ENCODE data around the gene UTP11.
"Not testable (repeated sequence)": the region's sequence is repeated elsewhere in the genome, so short reads cannot be mapped to it uniquely, and the experiment has no call there.

Gene UTP11

GRCh38 chr1:38012363-38013226 is at the start of gene UTP11:
Gene UTP11, plus strand, starts transcription at chr1:38012734. Its CDS starts 69 bp downstream, at chr1:38012803.
- peak; percentile 99 for DNase-seq (ENCODE audit: low read depth)

GRCh38 chr1:37964106-37964505 is 48.4 kb upstream of the UTP11 start:
- not testable (repeated sequence) for DNase-seq (ENCODE audit: low read depth)

GRCh38 chr1:37965301-37965700 is 47.2 kb upstream of the UTP11 start:
- no peak for DNase-seq (ENCODE audit: low read depth)

- DNase-seq (ENCODE audit: low read depth) = not testable (repeated sequence)
These were observed 38.9 kb upstream of the UTP11 start for GRCh38 chr1:37973684-37974083.

GRCh38 chr1:37974567-37974966 is 38.0 kb upstream of the UTP11 start:
- no peak for DNase-seq (ENCODE audit: low read depth)

GRCh38 chr1:37975083-37975482 is 37.5 kb upstream of the UTP11 start:
- DNase-seq (ENCODE audit: low read depth) = not testable (repeated sequence)

GRCh38 chr1:37978541-37978940 is 34.0 kb upstream of the UTP11 start:
- DNase-seq (ENCODE audit: low read depth) = no peak

- DNase-seq (ENCODE audit: low read depth) = no peak
These were observed 29.0 kb upstream of the UTP11 start for GRCh38 chr1:37983546-37983945.

- no peak for DNase-seq (ENCODE audit: low read depth)
These were observed 24.9 kb upstream of the UTP11 start for GRCh38 chr1:37987679-37988078.

GRCh38 chr1:37989361-37989930 is 23.1 kb upstream of the UTP11 start:
- no peak for DNase-seq (ENCODE audit: low read depth)

GRCh38 chr1:37994886-37995566 is 17.5 kb upstream of the UTP11 start:
- no peak for DNase-seq (ENCODE audit: low read depth)

GRCh38 chr1:37995751-37996345 is 16.7 kb upstream of the UTP11 start:
- DNase-seq (ENCODE audit: low read depth) = no peak

GRCh38 chr1:37997256-37998088 is 15.1 kb upstream of the UTP11 start:
- DNase-seq (ENCODE audit: low read depth) = no peak

GRCh38 chr1:37998089-37998808 is 14.3 kb upstream of the UTP11 start:
- no peak for DNase-seq (ENCODE audit: low read depth)

GRCh38 chr1:37998913-37999429 is 13.6 kb upstream of the UTP11 start:
- DNase-seq (ENCODE audit: low read depth) = no peak

GRCh38 chr1:37999430-38000232 is 12.9 kb upstream of the UTP11 start:
- no peak for DNase-seq (ENCODE audit: low read depth)

GRCh38 chr1:38000233-38000528 is 12.4 kb upstream of the UTP11 start:
- DNase-seq (ENCODE audit: low read depth) = no peak

- no peak for DNase-seq (ENCODE audit: low read depth)
These were observed 11.7 kb upstream of the UTP11 start for GRCh38 chr1:38000529-38001455.

All from HS-5 (cell line).